Endothelial cell of umbilical vein (primary cell): ENCODE measurements around the gene GP5. TPM values are rescaled to one million over a fixed set of nuclear protein-coding genes. Genes with fewer than 3 reads are reported as not detected.

Source experiments
- BruUV-seq: library from RNA; stranded (reverse); fragments of 400-500 nt; replicated peaks from 2 replicates; lab custom pipeline; 2021; lab: Mats Ljungman, UMichigan
- CTCF ChIA-PET: fragments of 300-600, 350-600 bp; sonication (Branson Sonifier 250); formaldehyde crosslinking; loops from one replicate; lab custom pipeline; 2021; ENCODE audit warnings: antibody characterized with exemption, inconsistent platforms; lab: Charles Lee
- POLR2A ChIA-PET: fragments of 300-600, 350-600 bp; sonication (Branson Sonifier 250); formaldehyde crosslinking; loops from one replicate; lab custom pipeline; 2021; ENCODE audit warnings: antibody characterized with exemption, inconsistent platforms; lab: Charles Lee
- DNase-seq: peaks from one replicate; pipeline ENCODE4 v3.0.0-alpha.2; 2011; ENCODE audit warnings: low read depth, low spot score
- FAIRE-seq: peaks from 2 replicates; lab custom pipeline; 2011; peaks lifted over from hg19 to GRCh38; lab: Jason Lieb, UNC
- H2AFZ ChIP-seq: 2 replicates; pipeline ENCODE4 v1.6.0; 2012; ENCODE audit warnings: low read depth, low read length, control low read depth, inconsistent platforms
- H3K27ac ChIP-seq: 2 replicates; pipeline ENCODE4 v1.5.1; 2011; ENCODE audit warnings: low read depth, mild to moderate bottlenecking, control low read depth, low read length, moderate library complexity; ENCODE audit not compliant: insufficient read depth
- H3K27me3 ChIP-seq, 2 experiments: 2 replicates each; pipeline versions ENCODE4 v1.6.0 to v1.6.1; 2011; ENCODE audit warnings: low read length in 2 of 2, mixed read lengths in 1 of 2; ENCODE audit not compliant: control insufficient read depth in 2 of 2, insufficient read depth in 2 of 2
- H3K36me3 ChIP-seq, 2 experiments: 2 replicates in 1 of 2; 3 replicates in 1 of 2; pipeline ENCODE4 v1.5.1; 2011; ENCODE audit warnings: low read length in 2 of 2, mild to moderate bottlenecking in 1 of 2, moderate library complexity in 1 of 2; ENCODE audit not compliant: control insufficient read depth in 2 of 2, insufficient read depth in 2 of 2; ENCODE audit errors: extremely low read depth in 1 of 2
- H3K4me1 ChIP-seq: 3 replicates; pipeline ENCODE4 v1.5.1; 2011; ENCODE audit warnings: mild to moderate bottlenecking, low read length; ENCODE audit not compliant: control insufficient read depth, insufficient read depth; ENCODE audit errors: extremely low read depth
- H3K4me2 ChIP-seq: 2 replicates; pipeline ENCODE4 v1.6.1; 2011; ENCODE audit warnings: low read length, control low read depth, mixed read lengths; ENCODE audit not compliant: insufficient read depth
- H3K4me3 ChIP-seq, 3 experiments: fragments of 200-600 bp in 1 of 3; sonication (generic), shearing (Covaris generic) in 1 of 3; replicated peaks in 1 of 3; 2 replicates each; pipeline ENCODE4 v1.5.1; 2011 to 2016; ENCODE audit warnings: control low read depth in 3 of 3, low read length in 3 of 3, mild to moderate bottlenecking in 2 of 3, inconsistent platforms in 1 of 3, low read depth in 1 of 3, moderate library complexity in 1 of 3; ENCODE audit not compliant: insufficient read depth in 1 of 3
- H3K79me2 ChIP-seq: 2 replicates; pipeline ENCODE4 v1.6.0; 2012; ENCODE audit warnings: low read length, inconsistent platforms; ENCODE audit not compliant: control insufficient read depth, insufficient read depth
- H3K9ac ChIP-seq: replicated peaks from 2 replicates; pipeline ENCODE3; 2011; ENCODE audit warnings: low read length, control low read depth; ENCODE audit not compliant: insufficient read depth; ENCODE audit errors: extremely low read depth
- H3K9me1 ChIP-seq: replicated peaks from 3 replicates; pipeline ENCODE4 v1.6.0; 2011; ENCODE audit warnings: mild to moderate bottlenecking, low read length; ENCODE audit not compliant: control insufficient read depth, insufficient read depth; ENCODE audit errors: extremely low read depth
- H3K9me3 ChIP-seq: replicated peaks from 2 replicates; pipeline ENCODE4 v1.5.1; 2012; ENCODE audit warnings: low read length, inconsistent platforms; ENCODE audit not compliant: control insufficient read depth, insufficient read depth
- H4K20me1 ChIP-seq: replicated peaks from 2 replicates; pipeline ENCODE3; 2011; ENCODE audit warnings: mild to moderate bottlenecking, low read length; ENCODE audit not compliant: control insufficient read depth, insufficient read depth; ENCODE audit errors: extremely low read depth
- EZH2 ChIP-seq: IDR thresholded peaks from 2 replicates; pipeline ENCODE4 v1.6.1; 2012; ENCODE audit warnings: borderline replicate concordance, low read depth, mild to moderate bottlenecking, moderate library complexity, low read length, inconsistent platforms; ENCODE audit not compliant: severe bottlenecking
- FOS ChIP-seq: IDR thresholded peaks from 2 replicates; pipeline ENCODE4 v1.6.1; 2011; ENCODE audit warnings: mild to moderate bottlenecking, low read length, moderate library complexity, borderline replicate concordance; ENCODE audit not compliant: insufficient read depth
- GATA2 ChIP-seq: IDR thresholded peaks from 2 replicates; pipeline ENCODE4 v1.7.0; 2011; ENCODE audit warnings: low read depth, mild to moderate bottlenecking, moderate library complexity, mixed read lengths, low read length; ENCODE audit not compliant: insufficient read length, insufficient read depth
- JUN ChIP-seq: IDR thresholded peaks from 2 replicates; pipeline ENCODE4 v1.6.1; 2011; ENCODE audit warnings: borderline replicate concordance, low read depth; ENCODE audit not compliant: insufficient read length, insufficient read depth
- MAX ChIP-seq: IDR thresholded peaks from 2 replicates; pipeline ENCODE4 v1.6.1; 2011; ENCODE audit not compliant: insufficient read depth, insufficient read length
- MYC ChIP-seq: IDR thresholded peaks from one replicate; pipeline ENCODE4 v1.6.1; 2011; ENCODE audit warnings: mild to moderate bottlenecking, low read depth, low read length
- POLR2A ChIP-seq: IDR thresholded peaks from 2 replicates; pipeline ENCODE4 v1.6.1; 2012; ENCODE audit warnings: low read depth, mild to moderate bottlenecking, control low read depth, low read length
- POLR2AphosphoS5 ChIP-seq: IDR thresholded peaks from 2 replicates; pipeline ENCODE4 v1.6.1; 2012; ENCODE audit warnings: low read depth, mild to moderate bottlenecking, control low read depth, low read length, moderate library complexity; ENCODE audit not compliant: insufficient read depth
- dilution Hi-C: fragments of 300-500 bp; cut with MboI; formaldehyde crosslinking; loops from one replicate; pipeline ENCODE4 v1.15.0; 2019; ENCODE audit warnings: low sequenced_read_pairs; ENCODE audit not compliant: extremely low pct_ligation_motif_present
- intact Hi-C: fragments of 100-400 bp; cut with micrococcal nuclease; formaldehyde crosslinking; loops from one replicate; pipeline ENCODE4 v1.10.0; 2022
- polyA plus RNA-seq, 4 experiments: library from polyadenylated mRNA; depleted of rRNA in 3 of 4; stranded (reverse) in 3 of 4; unstranded in 1 of 4; fragments of >200 nt; gene quantifications; 2 replicates each; pipeline versions ENCODE4 v1.2.1 to v1.2.3, GENCODE V29; 2011 to 2012; ENCODE audit warnings: missing spikeins in 1 of 4
- total RNA-seq: library from RNA; stranded (reverse); gene quantifications from 2 replicates; pipeline ENCODE4 v1.2.3, GENCODE V29; 2021
- TF ChIP-seq, protein P1 (sequence below), 2 donors: IDR thresholded peaks; 1 replicate in 1 of 2; 2 replicates in 1 of 2; pipeline ENCODE4 v1.5.1; 2011; ENCODE audit warnings: low read length in 2 of 2, mild to moderate bottlenecking in 2 of 2, moderate library complexity in 2 of 2, control low read depth in 1 of 2, inconsistent platforms in 1 of 2, low read depth in 1 of 2; ENCODE audit not compliant: insufficient read depth in 1 of 2; ENCODE audit errors: extremely low read depth in 1 of 2

Gene GP5
- total and polyA plus RNA-seq, 2 donors (not counting 3 experiments of a cell fraction or from before 2014, with no cell fraction given): 0.06 to 0.11 TPM

GRCh38 chr3:194387276-194387675, 11.8 kb downstream of the GP5 start:
- Histone ChIP-seq H3K79me2 (no peaks in the 10 kb centered on the region), H3K9ac (no peak overlapping the region), H3K36me3 (no peaks in the 10 kb centered on the region), H3K9me3 (no peaks in the 10 kb centered on the region), H3K27me3 (peaks cover 23 to 24% of the 10 kb centered on the region in 2 experiments), H4K20me1 (no peaks in the 10 kb centered on the region), H3K9me1 (no peaks in the 10 kb centered on the region), H3K4me3 (no peak overlapping the region), H3K27ac (no peak overlapping the region), H2AFZ (no peak overlapping the region), H3K4me2 (no peak overlapping the region), H3K4me1 (no peaks in the 10 kb centered on the region)
- DNase-seq: no peak
- TF ChIP-seq EZH2 (no peak), GATA2 (no peak), POLR2AphosphoS5 (no peak), JUN (no peak), MYC (no peak), MAX (no peak), POLR2A (no peak), FOS (no peak)
- TF ChIP-seq, protein P1, sequence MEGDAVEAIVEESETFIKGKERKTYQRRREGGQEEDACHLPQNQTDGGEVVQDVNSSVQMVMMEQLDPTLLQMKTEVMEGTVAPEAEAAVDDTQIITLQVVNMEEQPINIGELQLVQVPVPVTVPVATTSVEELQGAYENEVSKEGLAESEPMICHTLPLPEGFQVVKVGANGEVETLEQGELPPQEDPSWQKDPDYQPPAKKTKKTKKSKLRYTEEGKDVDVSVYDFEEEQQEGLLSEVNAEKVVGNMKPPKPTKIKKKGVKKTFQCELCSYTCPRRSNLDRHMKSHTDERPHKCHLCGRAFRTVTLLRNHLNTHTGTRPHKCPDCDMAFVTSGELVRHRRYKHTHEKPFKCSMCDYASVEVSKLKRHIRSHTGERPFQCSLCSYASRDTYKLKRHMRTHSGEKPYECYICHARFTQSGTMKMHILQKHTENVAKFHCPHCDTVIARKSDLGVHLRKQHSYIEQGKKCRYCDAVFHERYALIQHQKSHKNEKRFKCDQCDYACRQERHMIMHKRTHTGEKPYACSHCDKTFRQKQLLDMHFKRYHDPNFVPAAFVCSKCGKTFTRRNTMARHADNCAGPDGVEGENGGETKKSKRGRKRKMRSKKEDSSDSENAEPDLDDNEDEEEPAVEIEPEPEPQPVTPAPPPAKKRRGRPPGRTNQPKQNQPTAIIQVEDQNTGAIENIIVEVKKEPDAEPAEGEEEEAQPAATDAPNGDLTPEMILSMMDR (IDR thresholded peaks at IDR 0.05; ENCODE audit: extremely low read depth in 1 of 2, insufficient read depth in 1 of 2, low read depth in 1 of 2, low read length in 2 of 2): no peak
- no TSS peak for BruUV-seq
- ChIA-PET CTCF (interaction anchor here (1.2 to 1.5 kb wide), 4 partner anchors 9 to 54 kb away, joined by 3 to 6 read pairs (median 3); no protein-coding TSS in a partner anchor), POLR2A (no interaction called here)
- no peak for FAIRE-seq
- intact Hi-C loops (no loop called here), dilution Hi-C loops (no loop called here)
